ENCODE results near the gene TEX264.
A peak's percentile ranks its signal among the peaks of the same experiment; 100 is the strongest.

The TEX264 gene

GRCh38 chr3:51673802-51674654 lies 3.0 kb downstream of the TEX264 start:
- DNase-seq (ENCODE audit: low read depth), result no peak

- DNase-seq (ENCODE audit: low read depth), result no peak
These were observed 4.2 kb downstream of the TEX264 start for GRCh38 chr3:51675201-51675611.

GRCh38 chr3:51676102-51676640 lies 5.1 kb downstream of the TEX264 start:
- no peak for DNase-seq (ENCODE audit: low read depth)

DNA sequence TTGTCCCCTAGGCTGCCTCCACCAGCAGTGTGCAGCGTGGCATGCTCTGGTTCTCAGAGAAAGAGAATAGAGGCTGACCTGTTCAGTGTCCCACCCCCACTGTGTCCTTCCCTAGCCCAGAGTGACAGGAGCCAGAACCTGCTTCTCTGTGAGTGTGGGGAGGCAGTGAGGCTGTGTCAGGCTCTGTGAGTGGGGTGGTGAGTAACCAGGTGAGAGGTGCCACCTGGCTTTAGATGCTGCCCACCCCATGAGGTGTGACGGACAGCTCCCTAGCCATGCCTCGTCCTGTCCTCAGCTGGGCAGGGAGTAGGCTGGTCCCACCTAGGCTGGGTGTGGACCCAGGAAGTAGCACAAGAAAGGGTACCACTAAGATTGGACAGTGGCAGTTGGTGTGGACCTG lies 6.3 kb downstream of the TEX264 start:
- no peak for DNase-seq (ENCODE audit: low read depth)

DNA sequence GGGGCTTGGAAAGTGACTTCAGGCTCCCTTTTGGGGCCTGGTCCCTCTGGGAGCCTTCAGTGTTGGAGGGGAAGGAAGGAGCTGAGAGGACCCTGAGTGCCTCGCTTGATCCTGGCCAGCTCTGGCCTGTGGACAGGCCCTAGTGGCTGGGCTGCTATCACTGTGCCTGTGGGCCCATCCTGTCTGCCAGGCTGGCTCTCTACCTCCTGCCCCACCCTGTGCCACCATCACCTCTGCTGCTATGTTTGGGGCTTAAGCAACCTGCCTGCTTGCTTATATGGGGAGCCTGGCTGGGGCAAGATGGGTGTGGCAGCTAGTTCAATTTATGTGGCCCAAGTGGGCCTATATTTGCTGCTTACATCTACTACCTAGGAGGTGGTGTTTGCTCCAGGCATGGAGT lies 7.1 kb downstream of the TEX264 start:
- no peak for DNase-seq (ENCODE audit: low read depth)

DNA sequence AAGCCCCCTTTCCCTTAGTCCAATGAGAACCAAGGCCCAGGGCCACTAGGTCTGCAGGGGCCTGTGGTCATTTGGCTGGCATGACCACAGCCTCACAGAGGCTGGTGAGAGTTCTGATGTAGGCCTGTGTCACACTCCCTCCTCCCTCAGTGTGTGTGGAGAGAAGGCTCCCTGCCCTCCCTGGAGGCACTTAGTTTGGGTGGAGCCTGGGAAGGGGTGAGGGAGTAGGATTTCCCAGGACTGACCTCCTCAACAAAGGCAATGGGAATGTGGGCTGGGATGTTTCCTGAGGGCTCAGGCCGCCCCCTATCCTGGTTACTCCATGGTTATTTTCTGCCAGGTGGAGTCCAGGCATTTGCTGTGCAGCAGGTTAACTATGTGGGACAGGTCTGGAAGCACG lies 7.6 kb downstream of the TEX264 start:
- DNase-seq (ENCODE audit: low read depth), result no peak

GRCh38 chr3:51679318-51679717 lies 8.3 kb downstream of the TEX264 start:
- DNase-seq (ENCODE audit: low read depth), result no peak

DNA sequence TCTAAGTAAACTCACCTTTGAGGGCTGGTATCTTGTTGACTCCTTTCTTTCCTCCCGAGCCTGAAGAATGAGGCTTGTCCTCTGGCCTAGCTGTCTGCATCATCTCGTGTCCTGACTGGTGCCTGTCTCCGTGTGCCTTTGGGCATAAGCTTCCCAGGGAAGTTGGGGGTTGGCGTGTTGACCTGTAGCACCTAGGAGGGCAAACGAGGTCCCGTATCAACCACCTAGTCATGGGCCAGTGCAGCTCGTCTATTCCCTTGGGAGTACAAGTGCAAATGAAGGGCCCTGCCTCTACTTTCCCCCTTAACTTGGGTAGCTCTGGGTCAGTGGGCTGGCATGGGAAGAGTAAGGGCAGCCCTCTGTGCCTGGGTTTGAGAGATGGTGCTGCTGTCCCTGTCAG lies 8.7 kb downstream of the TEX264 start:
- DNase-seq (ENCODE audit: low read depth), result no peak

- DNase-seq (ENCODE audit: low read depth), result no peak
These were observed 9.1 kb downstream of the TEX264 start for GRCh38 chr3:51680196-51680595.

DNA sequence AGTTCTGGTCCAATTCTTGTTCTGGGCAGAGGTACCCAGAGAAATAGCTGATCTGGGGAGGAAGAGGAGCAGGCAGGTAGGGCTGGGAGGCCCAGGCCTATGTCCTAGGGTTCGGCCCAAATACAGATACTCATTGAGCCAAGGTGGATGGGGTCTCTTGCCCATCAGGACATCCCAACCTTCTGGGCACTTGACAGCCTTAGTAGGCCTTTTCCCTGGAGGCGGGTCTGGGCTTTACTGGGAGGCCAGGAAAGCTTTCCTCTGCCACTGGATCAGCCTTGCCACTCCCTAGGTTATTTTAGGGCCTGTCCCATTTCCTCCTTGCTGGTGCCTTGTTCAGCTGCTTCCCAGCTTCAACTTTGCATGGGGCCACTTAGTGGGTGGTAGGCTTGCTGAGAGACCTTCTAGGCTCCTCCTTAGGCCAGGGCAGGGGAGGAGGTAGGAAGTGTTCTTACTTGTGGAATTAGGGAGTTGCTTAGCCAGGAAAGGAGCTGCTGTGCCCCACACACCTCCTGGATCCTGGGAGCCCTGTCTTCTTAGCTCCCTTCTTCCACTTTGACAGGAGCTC lies 9.7 kb downstream of the TEX264 start:
- no peak for DNase-seq (ENCODE audit: low read depth)

DNA sequence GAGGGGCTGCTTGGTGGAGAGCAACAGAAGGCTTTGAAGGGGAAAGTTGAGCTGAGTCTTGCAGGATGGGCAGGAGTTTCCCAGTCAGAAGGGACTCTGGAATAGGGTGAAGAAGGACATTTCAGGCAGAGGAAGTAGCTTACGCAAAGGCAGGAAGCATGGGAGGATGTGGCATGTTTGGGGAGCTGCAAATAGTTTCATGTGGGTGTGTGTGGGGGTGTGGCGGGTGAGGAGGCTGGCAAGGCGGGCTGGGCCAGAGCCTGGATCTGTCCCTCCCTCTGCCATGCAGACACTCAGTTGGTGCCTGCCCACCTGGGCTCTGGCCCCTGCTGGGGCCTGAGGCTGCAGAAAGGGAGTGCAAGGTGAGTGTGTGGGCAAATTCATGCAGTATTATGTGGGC lies 10.4 kb downstream of the TEX264 start:
- DNase-seq (ENCODE audit: low read depth), result no peak

DNA sequence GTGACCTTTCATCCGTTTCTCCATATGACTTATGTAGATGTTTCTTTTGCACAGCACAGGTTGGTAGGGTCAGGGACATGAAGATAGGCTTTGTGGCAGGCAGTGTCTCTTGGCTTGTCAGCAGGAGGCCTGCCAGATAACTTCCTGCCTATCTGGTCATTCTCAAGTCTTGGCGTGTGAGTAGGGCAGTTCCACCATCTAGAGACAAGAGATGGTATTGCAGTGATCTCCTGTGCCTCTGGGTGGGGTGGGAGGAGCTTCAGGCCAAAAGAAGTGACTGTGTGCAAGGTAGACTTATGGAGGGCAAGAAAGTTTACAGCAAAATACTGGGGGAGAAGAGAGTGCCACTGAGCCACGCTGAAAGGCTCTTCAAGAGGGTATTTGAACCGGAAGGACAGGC lies 11.0 kb downstream of the TEX264 start:
- peak; percentile 31 for DNase-seq (ENCODE audit: low read depth)

- DNase-seq (ENCODE audit: low read depth), result no peak
These were observed 11.5 kb downstream of the TEX264 start for GRCh38 chr3:51682526-51682925.

GRCh38 chr3:51683566-51683965 lies 12.5 kb downstream of the TEX264 start:
- no peak for DNase-seq (ENCODE audit: low read depth)

DNA sequence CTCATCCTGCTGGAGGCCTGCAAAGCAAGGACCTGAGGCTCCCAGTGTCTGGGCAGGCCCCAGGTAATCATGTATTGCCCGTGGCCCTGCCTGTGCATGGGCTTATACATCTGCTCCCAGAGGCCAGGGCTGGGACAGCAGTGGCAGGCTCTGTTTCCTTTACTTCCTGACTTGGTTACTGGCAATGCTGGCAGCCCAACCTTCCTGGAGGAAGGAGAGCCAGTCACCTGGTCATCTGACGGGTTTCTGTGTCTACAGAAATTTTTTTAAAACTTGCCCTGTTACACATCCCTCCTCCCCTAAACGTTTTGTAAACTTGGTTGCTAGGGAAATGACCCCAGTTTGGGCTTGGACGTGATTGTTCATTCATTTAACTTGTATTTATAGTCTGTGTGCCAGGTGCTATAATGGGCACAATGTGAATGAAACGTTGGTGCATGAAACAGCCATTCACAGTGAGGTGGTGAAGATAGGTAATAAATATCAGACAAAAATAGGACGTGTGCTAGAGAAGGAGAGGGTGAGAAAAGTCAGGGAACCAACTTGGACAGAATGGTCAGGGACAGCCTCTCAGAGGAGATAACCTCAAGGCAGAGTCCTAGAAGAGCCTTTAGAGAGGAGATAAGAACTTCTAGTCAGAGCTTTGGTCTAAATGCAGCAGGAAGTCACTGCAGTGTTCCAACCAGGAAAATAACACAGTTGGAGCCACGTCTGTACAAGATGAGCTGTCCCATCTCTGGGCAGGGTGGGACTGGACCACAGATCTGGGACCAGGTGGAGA lies 14.1 kb downstream of the TEX264 start:
- DNase-seq (ENCODE audit: low read depth), result no peak

DNA sequence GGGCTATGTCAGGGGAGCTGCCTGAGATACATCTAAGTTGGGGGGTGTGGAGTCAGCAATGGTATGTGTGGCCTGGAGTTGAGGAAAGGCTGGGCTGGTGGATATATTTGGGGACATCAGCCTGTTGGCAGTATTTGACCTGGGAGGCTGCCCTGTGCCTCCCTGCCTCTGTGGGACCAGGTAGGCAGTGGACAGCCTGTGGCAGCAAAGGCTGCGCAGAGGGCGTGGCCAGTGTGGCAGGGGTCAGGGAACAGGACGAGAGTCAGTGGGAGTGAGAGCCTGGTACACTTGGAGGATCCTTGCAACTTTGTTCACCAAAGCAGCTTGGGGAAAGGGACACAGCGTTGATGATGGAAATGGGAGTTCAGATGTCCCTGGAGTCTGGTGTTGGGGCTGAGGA lies 15.0 kb downstream of the TEX264 start:
- no peak for DNase-seq (ENCODE audit: low read depth)

GRCh38 chr3:51686512-51687215 lies 15.6 kb downstream of the TEX264 start:
- peak; percentile 59 for DNase-seq (ENCODE audit: low read depth)

- no peak for DNase-seq (ENCODE audit: low read depth)
These were observed 16.6 kb downstream of the TEX264 start for GRCh38 chr3:51687431-51688205.

DNA sequence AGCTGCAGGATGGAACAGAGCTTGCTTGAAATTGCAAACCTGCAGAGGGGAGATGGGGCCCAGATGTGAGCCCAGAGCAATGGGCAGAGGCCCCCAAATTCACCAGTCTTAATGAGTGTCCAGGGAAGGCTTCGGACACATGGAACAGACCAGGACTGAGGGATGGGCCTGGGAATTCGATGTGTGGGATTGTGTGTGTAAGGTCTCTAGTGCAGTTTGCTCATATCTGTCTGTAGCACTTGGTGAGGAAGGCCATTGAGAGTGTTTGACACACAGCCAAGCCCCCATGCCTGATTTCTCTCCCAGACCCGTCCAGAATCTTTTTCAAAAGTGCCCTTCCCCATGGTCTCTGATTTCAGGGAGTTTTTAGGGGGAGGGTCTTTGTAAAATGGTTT lies 17.2 kb downstream of the TEX264 start:
- no peak for DNase-seq (ENCODE audit: low read depth)

- DNase-seq (ENCODE audit: low read depth), result no peak
These were observed 20.0 kb downstream of the TEX264 start for GRCh38 chr3:51691021-51691420.

GRCh38 chr3:51691949-51692348 lies 20.9 kb downstream of the TEX264 start:
- no peak for DNase-seq (ENCODE audit: low read depth)

Measured in stimulated activated CD8-positive, alpha-beta memory T cell treated with anti-CD3 and anti-CD28 coated beads, Interleukin-7, amount 100 ng/mL, for 24 hours (primary cell).